Activated T-helper 1 cell treated with anti-CD3 and anti-CD28 coated beads, Interleukin-12 subunit alpha, Interleukin-12 subunit beta, Interleukin-2, Interleukin-4 antibody, amounts not matched to agents 30 ng/mL and 10 ng/mL and 1 ng/mL, durations not matched to agents 14 hours and 24 hours and 36 hours (primary cell): ENCODE measurements around the gene MTM1. TPM values are rescaled to one million over a fixed set of nuclear protein-coding genes. Genes with fewer than 3 reads are reported as not detected.

Source experiments
- DNase-seq: peaks from one replicate; pipeline ENCODE4 v3.0.0; 2021; ENCODE audit warnings: low spot score
- H3K27ac Mint-ChIP-seq: one replicate; pipeline ENCODE4 v1.8.0; 2021; ENCODE audit warnings: mild to moderate bottlenecking, mixed read lengths
- H3K27me3 Mint-ChIP-seq: one replicate; pipeline ENCODE4 v1.8.0; 2022; ENCODE audit warnings: mild to moderate bottlenecking, moderate library complexity, mixed read lengths; ENCODE audit not compliant: insufficient read depth
- H3K36me3 Mint-ChIP-seq: one replicate; pipeline ENCODE4 v1.8.0; 2021; ENCODE audit warnings: low read depth, mixed read lengths
- H3K4me1 Mint-ChIP-seq: one replicate; pipeline ENCODE4 v1.8.0; 2021; ENCODE audit warnings: low read depth, mixed read lengths
- H3K4me3 Mint-ChIP-seq: one replicate; pipeline ENCODE4 v1.8.0; 2021; ENCODE audit warnings: mild to moderate bottlenecking, moderate library complexity, mixed read lengths
- H3K9me3 Mint-ChIP-seq: one replicate; pipeline ENCODE4 v1.8.0; 2021; ENCODE audit warnings: mixed read lengths
- intact Hi-C: fragments of 100-400 bp; cut with micrococcal nuclease; formaldehyde crosslinking; loops from one replicate; pipeline ENCODE4 v1.15.1; 2024
- total RNA-seq: library from RNA; stranded (reverse); gene quantifications from 2 replicates; pipeline ENCODE4 v1.2.3, GENCODE V29; 2022

Gene MTM1
- total RNA-seq: 24.1 and 24.3 TPM in 2 replicates

DNA sequence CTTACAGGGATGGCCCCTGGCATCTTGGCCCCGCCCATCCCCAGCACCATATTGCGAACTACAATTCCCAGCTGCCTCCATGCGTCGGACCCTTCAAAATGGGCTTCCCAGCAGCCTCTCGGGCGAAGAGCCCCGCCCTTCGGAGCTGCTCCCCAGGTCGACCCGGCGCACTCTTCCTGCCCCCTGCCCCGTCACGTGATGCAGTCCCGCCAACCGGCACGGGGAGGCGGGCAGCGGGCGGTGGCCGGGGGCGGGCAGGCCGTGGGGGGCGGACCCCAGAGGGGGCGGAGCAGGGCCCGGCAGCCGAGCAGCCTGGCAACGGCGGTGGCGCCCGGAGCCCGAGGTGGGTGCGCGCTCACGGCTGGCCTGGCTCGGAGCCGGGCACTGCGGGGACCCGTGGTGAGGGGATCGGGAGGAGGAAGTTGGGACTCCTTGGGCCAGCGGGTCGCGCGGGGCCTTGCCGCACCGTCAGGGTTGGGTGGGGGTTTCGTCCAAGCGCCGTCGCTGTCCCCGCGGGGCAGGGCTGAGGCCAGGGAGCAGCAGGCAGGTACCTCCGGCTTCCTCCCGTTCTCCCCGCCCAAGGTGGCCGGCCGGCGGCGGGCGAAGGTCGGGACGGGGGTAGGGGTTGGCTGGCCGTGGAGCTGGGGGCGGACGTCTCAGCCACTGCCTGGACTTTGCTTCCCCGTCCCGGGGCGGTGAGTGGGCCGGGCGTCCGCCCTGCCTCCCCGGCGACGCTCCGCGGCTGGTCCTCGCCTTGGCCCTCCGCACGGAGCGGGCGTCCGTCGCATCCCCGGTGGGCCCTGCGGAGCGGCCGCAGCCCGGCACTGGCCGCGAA lies at the start of gene MTM1:
Gene MTM1 (plus strand): TSS at position 302 of the 835 bp plus-strand sequence. CDS start 23,994 bp downstream, outside the sequence.
- Mint-ChIP-seq H3K27ac (peak within 1 kb of the TSS; percentile 89), H3K4me1 (peaks cover 47% of the 10 kb centered on the region), H3K36me3 (no peaks in the 10 kb centered on the region), H3K27me3 (peaks cover 2% of the 10 kb centered on the region), H3K4me3 (peak within 1 kb of the TSS; percentile 88), H3K9me3 (no peaks in the 10 kb centered on the region)
- intact Hi-C loops: loop anchor here (1.0 to 2.0 kb wide), 3 partner anchors 22 to 330 kb away; partner anchors contain the start of gene CD99L2
- peak; percentile 90 for DNase-seq

- Mint-ChIP-seq H3K36me3 (no peaks in the 10 kb centered on the region), H3K9me3 (no peaks in the 10 kb centered on the region), H3K4me1 (no peaks in the 10 kb centered on the region), H3K27me3 (peaks cover 7% of the 10 kb centered on the region), H3K4me3 (no peak overlapping the region), H3K27ac (no peak overlapping the region)
- intact Hi-C loops: no loop called here
- DNase-seq: no peak
Measured at GRCh38 chrX:150522494-150522893, 45.9 kb upstream of the MTM1 start.

DNA sequence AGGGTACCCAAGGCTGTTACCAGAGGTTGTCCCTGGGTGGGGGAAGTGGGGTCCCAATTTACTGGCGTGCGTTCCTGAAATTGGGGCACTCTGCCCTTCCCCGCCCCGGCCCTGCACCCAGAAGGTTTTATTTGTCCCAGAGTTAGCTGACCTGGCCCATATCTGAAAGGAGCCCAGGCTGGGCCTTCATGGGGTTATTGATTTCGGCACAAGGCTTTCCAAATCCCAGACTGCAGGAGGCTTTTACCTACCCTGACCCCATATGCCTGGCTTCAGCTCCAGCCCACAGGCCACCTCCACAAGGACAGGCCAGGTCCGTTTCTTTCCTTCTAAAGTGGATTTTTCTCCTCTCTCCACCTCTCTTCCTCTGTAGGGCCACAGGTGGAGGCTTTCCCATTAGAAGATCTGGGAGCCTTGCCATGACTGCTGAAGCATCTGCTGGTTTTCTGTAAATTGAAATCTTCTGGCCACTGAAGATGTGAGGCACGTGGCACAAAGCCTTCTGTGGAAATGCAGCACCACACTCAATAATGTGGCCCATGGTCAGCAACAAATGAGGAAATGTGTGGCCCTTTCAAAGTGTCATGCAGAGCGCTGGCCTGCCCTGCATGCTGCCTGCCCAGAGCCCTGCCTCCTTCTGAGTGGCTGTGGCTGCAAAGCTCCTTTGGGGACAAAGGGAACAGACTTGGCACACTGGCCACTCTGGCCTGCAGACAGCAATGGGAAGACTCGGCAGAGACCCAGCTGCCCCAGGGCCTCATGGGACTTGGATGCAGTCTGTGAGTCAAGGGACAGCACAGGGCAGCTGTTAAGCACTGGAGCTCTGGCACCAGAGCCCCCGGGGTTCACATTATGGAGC lies 43.1 kb upstream of the MTM1 start:
- Mint-ChIP-seq H3K36me3 (no peaks in the 10 kb centered on the region), H3K27ac (no peak overlapping the region), H3K4me3 (no peak overlapping the region), H3K9me3 (no peaks in the 10 kb centered on the region), H3K4me1 (no peaks in the 10 kb centered on the region), H3K27me3 (peaks cover 7% of the 10 kb centered on the region)
- DNase-seq: no peak
- intact Hi-C loops: no loop called here

- Mint-ChIP-seq H3K27me3 (peaks cover 7% of the 10 kb centered on the region), H3K27ac (no peak overlapping the region), H3K4me1 (no peaks in the 10 kb centered on the region), H3K36me3 (no peaks in the 10 kb centered on the region), H3K4me3 (no peak overlapping the region), H3K9me3 (no peaks in the 10 kb centered on the region)
- intact Hi-C loops: no loop called here
- DNase-seq: no peak
Measured at GRCh38 chrX:150526692-150527091, 41.7 kb upstream of the MTM1 start.

- intact Hi-C loops: no loop called here
Measured at GRCh38 chrX:150527108-150527507, 41.3 kb upstream of the MTM1 start.

DNA sequence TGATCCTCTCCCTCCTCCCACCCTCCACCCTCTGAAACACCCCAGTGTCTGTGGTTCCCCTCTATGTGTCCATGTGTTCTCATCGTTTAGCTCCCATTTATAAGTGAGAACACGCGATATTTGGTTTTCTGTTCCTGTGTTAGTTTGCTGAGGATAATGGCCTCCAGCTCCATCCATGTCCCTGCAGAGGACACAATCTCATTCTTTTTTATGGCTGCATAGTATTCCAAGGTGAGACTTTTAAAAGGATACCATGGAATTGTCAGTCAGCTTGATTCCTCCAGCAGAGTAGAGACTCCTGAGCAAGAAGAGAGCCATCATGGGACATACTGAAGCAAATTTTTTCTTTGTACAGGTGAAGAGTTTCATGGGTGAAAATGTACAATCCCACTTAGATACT lies 38.8 kb upstream of the MTM1 start:
- H3K4me1 Mint-ChIP-seq: no peaks in the 10 kb centered on the region
- H3K9me3 Mint-ChIP-seq: peaks cover 11% of the 10 kb centered on the region
- intact Hi-C loops: no loop called here
- no peak overlapping the region for H3K4me3 Mint-ChIP-seq
- peaks cover 5% of the 10 kb centered on the region for H3K27me3 Mint-ChIP-seq
- H3K27ac Mint-ChIP-seq: no peak overlapping the region
- no peak for DNase-seq
- H3K36me3 Mint-ChIP-seq: no peaks in the 10 kb centered on the region

More at GRCh38 chrX:150527108-150527507, 41.3 kb upstream of the MTM1 start:
- no peaks in the 10 kb centered on the region for H3K4me1 Mint-ChIP-seq
- no peaks in the 10 kb centered on the region for H3K9me3 Mint-ChIP-seq
- peaks cover 7% of the 10 kb centered on the region for H3K27me3 Mint-ChIP-seq
- no peaks in the 10 kb centered on the region for H3K36me3 Mint-ChIP-seq
- DNase-seq: no peak
- H3K27ac Mint-ChIP-seq: no peak overlapping the region
- H3K4me3 Mint-ChIP-seq: no peak overlapping the region

GRCh38 chrX:150530821-150531220 lies 37.6 kb upstream of the MTM1 start:
- Mint-ChIP-seq H3K4me3 (no peak overlapping the region), H3K27me3 (peaks cover 6% of the 10 kb centered on the region), H3K4me1 (no peaks in the 10 kb centered on the region), H3K27ac (no peak overlapping the region), H3K9me3 (peaks cover 22% of the 10 kb centered on the region), H3K36me3 (no peaks in the 10 kb centered on the region)
- intact Hi-C loops: no loop called here
- no peak for DNase-seq

- DNase-seq: no peak
- peaks cover 1% of the 10 kb centered on the region for H3K36me3 Mint-ChIP-seq
- H3K9me3 Mint-ChIP-seq: peaks cover 29% of the 10 kb centered on the region
- no peak overlapping the region for H3K4me3 Mint-ChIP-seq
- intact Hi-C loops: no loop called here
- H3K27me3 Mint-ChIP-seq: peaks cover 5% of the 10 kb centered on the region
- no peaks in the 10 kb centered on the region for H3K4me1 Mint-ChIP-seq
- no peak overlapping the region for H3K27ac Mint-ChIP-seq
Measured at GRCh38 chrX:150531467-150531866, 37.0 kb upstream of the MTM1 start.

DNA sequence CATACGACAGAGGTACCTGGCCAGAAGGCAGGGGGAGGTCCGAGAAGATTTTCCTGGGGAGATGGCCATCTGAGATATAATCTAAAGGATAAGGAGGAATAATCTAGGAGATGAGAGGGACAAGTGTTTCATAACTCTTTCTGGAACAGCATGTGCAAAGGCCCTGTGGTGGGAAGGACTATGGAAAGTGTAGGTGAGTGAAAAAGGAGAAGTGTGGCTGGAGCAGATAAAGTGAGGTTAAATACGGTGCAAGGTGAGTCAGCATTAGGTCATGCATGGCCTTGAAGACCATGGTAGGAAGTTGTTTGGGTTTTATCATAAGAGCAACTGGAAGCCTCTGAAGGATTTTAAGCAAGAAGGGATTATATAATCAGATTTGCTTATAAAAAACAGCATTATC lies 34.6 kb upstream of the MTM1 start:
- DNase-seq: no peak
- intact Hi-C loops: no loop called here
- peaks cover 1% of the 10 kb centered on the region for H3K36me3 Mint-ChIP-seq
- peaks cover 2% of the 10 kb centered on the region for H3K27me3 Mint-ChIP-seq
- no peaks in the 10 kb centered on the region for H3K4me1 Mint-ChIP-seq
- H3K27ac Mint-ChIP-seq: no peak overlapping the region
- H3K9me3 Mint-ChIP-seq: peaks cover 30% of the 10 kb centered on the region
- no peak overlapping the region for H3K4me3 Mint-ChIP-seq

- no peaks in the 10 kb centered on the region for H3K4me1 Mint-ChIP-seq
Measured at GRCh38 chrX:150536455-150537116, 31.8 kb upstream of the MTM1 start.

GRCh38 chrX:150537851-150538250 lies 30.6 kb upstream of the MTM1 start:
- intact Hi-C loops: no loop called here
- H3K9me3 Mint-ChIP-seq: peaks cover 30% of the 10 kb centered on the region
- peaks cover 1% of the 10 kb centered on the region for H3K36me3 Mint-ChIP-seq
- no peaks in the 10 kb centered on the region for H3K4me1 Mint-ChIP-seq
- DNase-seq: no peak
- H3K27me3 Mint-ChIP-seq: peaks cover 2% of the 10 kb centered on the region
- no peak overlapping the region for H3K27ac Mint-ChIP-seq
- no peak overlapping the region for H3K4me3 Mint-ChIP-seq

More at GRCh38 chrX:150536455-150537116, 31.8 kb upstream of the MTM1 start:
- Mint-ChIP-seq H3K36me3 (peaks cover 1% of the 10 kb centered on the region), H3K9me3 (peaks cover 30% of the 10 kb centered on the region), H3K27me3 (peaks cover 2% of the 10 kb centered on the region), H3K27ac (no peak overlapping the region), H3K4me3 (no peak overlapping the region)
- intact Hi-C loops: no loop called here
- DNase-seq: no peak

GRCh38 chrX:150540965-150541364 lies 27.5 kb upstream of the MTM1 start:
- Mint-ChIP-seq H3K36me3 (peaks cover 1% of the 10 kb centered on the region), H3K4me1 (peaks cover 7% of the 10 kb centered on the region), H3K9me3 (peaks cover 6% of the 10 kb centered on the region), H3K27me3 (no peaks in the 10 kb centered on the region), H3K27ac (no peak overlapping the region), H3K4me3 (no peak overlapping the region)
- DNase-seq: no peak
- intact Hi-C loops: no loop called here
